Sigmoid colon (tissue), 4 donors: Measurements from ENCODE around the gene ZAP70.

ENCODE experiments used
- EP300 ChIP-seq, 4 donors: sonication (generic); formaldehyde crosslinking; IDR thresholded peaks; one replicate each; pipeline ENCODE4 v1.6.1; 2017; ENCODE audit warnings: antibody characterized with exemption in 4 of 4
- POLR2A ChIP-seq, 2 donors: fragments of 450-650 bp; IDR thresholded peaks; one replicate each; pipeline ENCODE4 v1.6.1; 2016; ENCODE audit warnings: antibody characterized with exemption in 2 of 2, mild to moderate bottlenecking in 2 of 2, moderate library complexity in 2 of 2
- POLR2AphosphoS5 ChIP-seq, 4 donors: sonication (generic); formaldehyde crosslinking; IDR thresholded peaks; one replicate each; pipeline ENCODE4 v1.6.1; 2017; ENCODE audit warnings: antibody characterized with exemption in 4 of 4
- TF ChIP-seq, protein P1 (sequence below), 4 experiments: fragments of 450-650 bp in 3 of 4; fragments of 200-600 bp in 1 of 4; IDR thresholded peaks; one replicate each; pipeline ENCODE4 v1.5.1; 2016 to 2019; ENCODE audit warnings: antibody characterized with exemption in 4 of 4, mild to moderate bottlenecking in 3 of 4, moderate library complexity in 2 of 4

GRCh38 chr2:97718051-97718882 lies 4.9 kb downstream of the ZAP70 start:
- TF ChIP-seq, protein P1, sequence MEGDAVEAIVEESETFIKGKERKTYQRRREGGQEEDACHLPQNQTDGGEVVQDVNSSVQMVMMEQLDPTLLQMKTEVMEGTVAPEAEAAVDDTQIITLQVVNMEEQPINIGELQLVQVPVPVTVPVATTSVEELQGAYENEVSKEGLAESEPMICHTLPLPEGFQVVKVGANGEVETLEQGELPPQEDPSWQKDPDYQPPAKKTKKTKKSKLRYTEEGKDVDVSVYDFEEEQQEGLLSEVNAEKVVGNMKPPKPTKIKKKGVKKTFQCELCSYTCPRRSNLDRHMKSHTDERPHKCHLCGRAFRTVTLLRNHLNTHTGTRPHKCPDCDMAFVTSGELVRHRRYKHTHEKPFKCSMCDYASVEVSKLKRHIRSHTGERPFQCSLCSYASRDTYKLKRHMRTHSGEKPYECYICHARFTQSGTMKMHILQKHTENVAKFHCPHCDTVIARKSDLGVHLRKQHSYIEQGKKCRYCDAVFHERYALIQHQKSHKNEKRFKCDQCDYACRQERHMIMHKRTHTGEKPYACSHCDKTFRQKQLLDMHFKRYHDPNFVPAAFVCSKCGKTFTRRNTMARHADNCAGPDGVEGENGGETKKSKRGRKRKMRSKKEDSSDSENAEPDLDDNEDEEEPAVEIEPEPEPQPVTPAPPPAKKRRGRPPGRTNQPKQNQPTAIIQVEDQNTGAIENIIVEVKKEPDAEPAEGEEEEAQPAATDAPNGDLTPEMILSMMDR (IDR thresholded peaks at IDR 0.05) = no peak
- TF ChIP-seq EP300 (IDR thresholded peaks at IDR 0.05) (no peak), POLR2A (IDR thresholded peaks at IDR 0.05) (no peak), POLR2AphosphoS5 (IDR thresholded peaks at IDR 0.05) (no peak)
